Measurements from ENCODE around the gene ADGRG2. TPM values are rescaled to one million over a fixed set of nuclear protein-coding genes. Genes with fewer than 3 reads are reported as not detected.

ADGRG2 gene
- polyA plus RNA-seq, 1 donor: 1.4 TPM

GRCh38 chrX:18941896-18942295, 180.4 kb downstream of the ADGRG2 start:
- no peak for DNase-seq
- Histone ChIP-seq H3K36me3 (ENCODE audit: control insufficient read depth, insufficient read depth, low read length) (peaks cover 36% of the 10 kb centered on the region), H3K27me3 (ENCODE audit: control insufficient read depth, insufficient read depth, low read length) (no peaks in the 10 kb centered on the region), H3K4me1 (ENCODE audit: control insufficient read depth, insufficient read depth, low read length) (peaks cover 10% of the 10 kb centered on the region), H3K9me3 (ENCODE audit: control insufficient read depth, low read depth, low read length) (no peaks in the 10 kb centered on the region), H3K4me3 (ENCODE audit: low read length) (no peak overlapping the region), H3K27ac (ENCODE audit: low read length) (no peak overlapping the region)
- WGBS (ENCODE audit: insufficient coverage, low lambda C conversion rate): no CpG with 5 or more reads among the region's 2 CpGs

Other genes with a start within 250 kb of the ADGRG2 start
- gene PHKA2, start 138.4 kb downstream of the ADGRG2 start, polyA plus RNA-seq: 65.0 TPM
- 166 TPM for gene PDHA1, start 221.5 kb upstream of the ADGRG2 start, polyA plus RNA-seq

Measured in large intestine (tissue), 3 donors.